Spleen (tissue), 7 donors: ENCODE data around the gene NSUN6.

Experiments
- POLR2A ChIP-seq, 3 donors: fragments of 450-650 bp; IDR thresholded peaks; one replicate each; pipeline ENCODE4 v1.5.1; 2017; ENCODE audit warnings: antibody characterized with exemption in 3 of 3, mild to moderate bottlenecking in 1 of 3
- POLR2AphosphoS5 ChIP-seq, 3 donors: sonication (generic); formaldehyde crosslinking; IDR thresholded peaks; one replicate each; pipeline ENCODE4 v1.5.1; 2017; ENCODE audit warnings: antibody characterized with exemption in 3 of 3
- TF ChIP-seq, protein P1 (sequence below), 11 experiments: fragments of 200-600 bp in 7 of 11; fragments of 450-650 bp in 4 of 11; sonication (generic) in 4 of 11; IDR thresholded peaks in 8 of 11; conservative IDR thresholded peaks in 3 of 11; 1 replicate in 7 of 11; 2 replicates in 4 of 11; pipeline versions ENCODE4 v1.4.0 to v1.8.0; 2016 to 2021; ENCODE audit warnings: antibody characterized with exemption in 11 of 11, inconsistent platforms in 4 of 11, mild to moderate bottlenecking in 1 of 11
- donor health status: DM: no; HTN: no; CAD: no; lungs with moderate emphysema.
- donor health status: DM: no; HTN: no; CAD: no.
- donor health status: DM: no; HTN: no; CAD: no.

DNA sequence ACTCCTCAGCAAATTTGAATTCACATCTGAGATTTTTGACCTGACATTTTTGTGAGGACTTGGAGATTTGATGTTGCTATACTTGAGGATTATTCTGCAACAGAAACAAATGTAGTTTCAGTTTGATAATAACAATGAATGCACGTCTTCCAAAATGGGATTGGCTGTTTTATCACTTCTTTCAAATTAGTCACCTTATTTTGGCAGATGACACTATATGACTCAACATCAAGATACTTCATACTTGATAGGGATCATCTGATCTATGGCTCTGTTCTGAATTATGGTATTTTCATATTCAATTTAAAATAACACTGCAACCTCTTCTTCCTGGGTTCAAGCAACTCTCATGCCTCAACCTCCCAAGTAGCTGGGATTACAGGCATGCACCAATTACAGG lies 32.0 kb upstream of the NSUN6 start:
- TF ChIP-seq, protein P1, sequence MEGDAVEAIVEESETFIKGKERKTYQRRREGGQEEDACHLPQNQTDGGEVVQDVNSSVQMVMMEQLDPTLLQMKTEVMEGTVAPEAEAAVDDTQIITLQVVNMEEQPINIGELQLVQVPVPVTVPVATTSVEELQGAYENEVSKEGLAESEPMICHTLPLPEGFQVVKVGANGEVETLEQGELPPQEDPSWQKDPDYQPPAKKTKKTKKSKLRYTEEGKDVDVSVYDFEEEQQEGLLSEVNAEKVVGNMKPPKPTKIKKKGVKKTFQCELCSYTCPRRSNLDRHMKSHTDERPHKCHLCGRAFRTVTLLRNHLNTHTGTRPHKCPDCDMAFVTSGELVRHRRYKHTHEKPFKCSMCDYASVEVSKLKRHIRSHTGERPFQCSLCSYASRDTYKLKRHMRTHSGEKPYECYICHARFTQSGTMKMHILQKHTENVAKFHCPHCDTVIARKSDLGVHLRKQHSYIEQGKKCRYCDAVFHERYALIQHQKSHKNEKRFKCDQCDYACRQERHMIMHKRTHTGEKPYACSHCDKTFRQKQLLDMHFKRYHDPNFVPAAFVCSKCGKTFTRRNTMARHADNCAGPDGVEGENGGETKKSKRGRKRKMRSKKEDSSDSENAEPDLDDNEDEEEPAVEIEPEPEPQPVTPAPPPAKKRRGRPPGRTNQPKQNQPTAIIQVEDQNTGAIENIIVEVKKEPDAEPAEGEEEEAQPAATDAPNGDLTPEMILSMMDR (IDR thresholded peaks at IDR 0.05 in 8 of 11, conservative IDR thresholded peaks at IDR 0.05 in 3 of 11), result no peak
- no peak for TF ChIP-seq POLR2AphosphoS5 (IDR thresholded peaks at IDR 0.05)
- TF ChIP-seq POLR2A (IDR thresholded peaks at IDR 0.05), result no peak
